HG03457 (cell line): Measurements from ENCODE around the gene PDE5A.

ENCODE experiments used
- ATAC-seq: cut with Tn5 transposase; IDR thresholded peaks from one replicate; pipeline ENCODE4 v1.9.1; 2021; ENCODE audit warnings: moderate number of reproducible peaks; ENCODE audit not compliant: unreplicated experiment

Gene PDE5A

DNA sequence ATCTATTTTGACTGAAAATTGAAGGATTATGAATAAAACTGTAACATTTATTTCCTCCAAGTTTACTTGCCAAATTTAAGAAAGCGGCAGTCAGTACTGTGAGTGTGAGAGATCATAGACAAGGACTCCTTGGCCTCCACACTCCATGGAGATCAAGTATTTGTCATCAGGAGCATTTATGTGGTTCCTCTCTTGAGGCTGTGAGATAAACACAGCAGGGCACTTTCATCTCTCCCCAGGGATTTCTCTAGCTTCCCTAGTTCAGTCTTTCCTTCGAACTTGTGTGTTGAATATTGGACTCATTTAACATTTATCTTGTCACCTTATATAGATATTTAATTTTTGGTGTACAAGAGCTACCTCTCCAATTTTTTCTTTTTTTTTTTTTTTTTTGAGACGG lies 40.8 kb downstream of the PDE5A start:
- ATAC-seq: no peak

DNA sequence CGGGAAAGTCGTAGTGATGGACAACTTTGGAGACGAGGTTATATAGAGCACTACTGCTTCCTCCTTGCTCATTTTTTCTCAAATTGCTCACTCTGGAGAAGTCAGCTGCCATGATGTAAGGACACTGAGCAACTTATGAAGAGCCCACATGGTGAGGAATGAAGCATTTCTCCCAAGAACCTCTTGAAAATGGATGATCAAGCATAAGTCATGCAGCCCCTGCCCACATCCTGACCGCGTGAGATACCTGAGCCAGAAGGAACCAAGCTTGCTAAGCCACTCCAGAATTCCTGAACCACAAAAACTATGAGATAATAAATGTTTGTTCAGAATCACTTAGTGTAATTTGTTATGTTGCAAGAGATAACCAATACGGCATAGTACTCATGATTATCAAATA lies 42.8 kb downstream of the PDE5A start:
- no peak for ATAC-seq

DNA sequence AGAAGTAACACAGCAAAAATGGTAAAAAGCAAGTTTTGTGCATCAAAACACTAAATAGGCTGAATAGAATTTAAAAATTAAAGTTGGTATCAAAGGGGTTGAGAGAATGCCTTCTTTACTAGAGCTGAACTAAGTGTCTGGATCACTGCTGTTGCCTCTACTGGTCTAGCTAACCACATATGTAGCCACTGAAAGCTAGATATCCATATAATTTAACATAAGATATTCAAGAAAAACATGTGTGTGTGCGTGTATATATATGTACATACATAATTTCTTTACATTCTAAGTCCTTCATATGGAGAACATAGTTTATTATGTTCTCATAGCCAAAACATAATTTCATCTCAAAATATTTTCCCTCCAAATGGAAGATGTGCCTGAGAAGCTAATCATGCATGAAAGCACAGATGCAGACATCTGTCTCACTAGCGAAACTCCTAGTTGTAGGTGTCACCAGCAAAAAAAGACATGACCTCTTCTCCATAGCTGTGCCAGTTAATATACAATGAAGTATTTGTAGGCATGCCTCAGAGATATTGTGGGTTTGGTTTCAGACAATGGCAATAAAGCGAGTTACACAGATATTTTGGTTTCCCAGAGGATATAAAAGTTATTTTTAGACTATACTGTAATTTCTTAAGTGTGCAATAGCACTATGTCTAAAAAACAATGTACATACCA lies 47.3 kb downstream of the PDE5A start:
- ATAC-seq: no peak

DNA sequence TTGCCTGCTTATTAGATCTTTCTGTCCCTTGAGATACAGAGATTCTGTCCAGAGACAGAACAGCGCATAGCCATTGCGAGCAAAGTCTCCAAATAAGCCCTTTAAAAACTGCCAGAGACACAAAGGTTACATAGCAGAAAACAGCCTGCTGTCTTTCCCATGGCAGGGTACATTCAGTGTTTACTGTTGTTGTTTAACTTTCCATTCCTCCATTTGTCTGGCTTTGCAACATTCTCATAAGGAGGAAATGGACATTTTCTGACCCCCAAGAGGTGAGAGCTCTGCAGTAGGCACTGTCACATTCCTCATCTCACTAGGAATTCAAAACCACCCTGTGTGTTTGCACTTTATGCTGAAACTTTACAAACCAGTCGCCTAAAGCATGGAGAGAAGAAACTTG lies 48.3 kb downstream of the PDE5A start:
- ATAC-seq: no peak

DNA sequence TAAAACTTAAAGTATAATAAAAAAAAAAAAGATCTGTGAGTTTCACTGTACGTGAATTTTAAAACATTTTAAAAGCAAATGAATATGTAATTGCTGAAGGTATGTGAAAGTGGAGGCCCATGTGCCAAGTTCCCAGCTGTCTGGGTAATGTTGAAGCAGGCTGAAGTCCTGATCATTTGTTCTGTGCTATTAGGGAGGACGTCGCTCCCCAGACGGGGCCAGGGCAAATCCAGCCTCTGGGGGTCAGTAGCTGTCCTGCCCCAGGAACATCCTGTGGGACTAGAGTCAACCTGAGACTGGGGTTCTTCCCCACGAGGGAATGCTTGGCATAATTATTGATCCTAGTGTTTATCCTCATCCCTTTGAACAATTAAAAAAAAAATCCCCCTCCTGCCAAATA lies 48.8 kb downstream of the PDE5A start:
- no peak for ATAC-seq

DNA sequence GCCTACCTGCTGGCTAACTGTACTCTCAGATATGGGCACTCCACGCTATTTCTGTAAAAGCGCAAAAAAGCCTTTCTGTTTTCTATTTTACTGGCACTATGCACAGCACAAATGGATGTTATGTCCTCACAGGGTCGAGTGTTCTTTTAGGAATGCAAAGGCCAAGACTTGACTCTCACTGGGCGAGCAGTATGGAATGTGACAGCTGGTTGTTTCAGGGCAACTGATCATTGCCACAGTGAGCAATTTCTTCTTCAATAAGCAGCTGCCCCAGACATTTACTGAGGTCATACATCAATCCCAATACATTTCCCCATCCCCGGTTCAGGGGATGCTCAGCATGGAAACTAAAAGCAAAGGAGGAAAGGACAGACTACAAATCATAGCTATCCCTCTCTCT lies 58.2 kb downstream of the PDE5A start:
- no peak for ATAC-seq

DNA sequence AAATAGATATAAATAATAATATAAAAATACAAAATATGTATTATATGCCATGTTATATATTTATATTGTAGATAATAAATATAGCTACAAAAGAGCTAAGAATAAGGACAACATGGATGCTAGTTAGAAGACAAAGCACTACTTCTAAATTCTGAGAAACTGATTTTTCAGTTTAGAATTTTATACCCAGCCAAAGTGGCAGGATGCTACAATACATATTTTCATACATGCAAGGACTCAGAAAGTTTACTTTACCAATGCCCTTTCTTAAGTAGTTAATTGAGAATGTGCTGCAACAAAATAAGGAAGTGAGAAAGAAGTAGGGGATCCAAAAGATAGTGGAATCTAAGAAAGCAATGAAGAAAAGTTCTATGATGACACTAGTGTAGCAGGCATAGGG lies 64.5 kb downstream of the PDE5A start:
- ATAC-seq: no peak

DNA sequence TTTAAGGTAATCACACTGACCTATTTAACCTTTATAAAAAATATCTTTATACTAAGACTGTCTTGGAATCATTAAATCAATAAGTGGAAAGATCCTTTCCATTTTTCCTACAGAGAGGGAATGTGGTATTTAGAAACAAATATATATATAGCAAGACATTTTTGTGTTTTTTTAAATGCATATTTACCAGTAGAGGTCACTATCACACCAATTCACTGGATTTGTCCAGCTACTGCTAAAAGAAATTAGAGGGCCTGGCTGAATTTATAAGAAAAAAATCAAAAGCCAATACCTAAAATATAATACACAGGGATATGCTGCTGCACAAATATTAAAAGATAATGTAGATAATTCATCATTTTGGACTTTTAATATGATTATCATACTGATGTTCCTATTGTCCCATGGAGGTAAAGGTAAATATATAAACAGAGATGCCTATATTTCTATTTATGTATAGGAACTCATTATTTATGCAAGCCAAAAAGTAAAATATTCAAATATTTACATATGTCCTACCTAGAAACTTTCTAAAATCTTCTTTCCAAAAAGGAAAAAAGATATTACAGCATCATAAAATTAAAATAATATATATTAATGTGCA lies 69.5 kb downstream of the PDE5A start:
- no peak for ATAC-seq

DNA sequence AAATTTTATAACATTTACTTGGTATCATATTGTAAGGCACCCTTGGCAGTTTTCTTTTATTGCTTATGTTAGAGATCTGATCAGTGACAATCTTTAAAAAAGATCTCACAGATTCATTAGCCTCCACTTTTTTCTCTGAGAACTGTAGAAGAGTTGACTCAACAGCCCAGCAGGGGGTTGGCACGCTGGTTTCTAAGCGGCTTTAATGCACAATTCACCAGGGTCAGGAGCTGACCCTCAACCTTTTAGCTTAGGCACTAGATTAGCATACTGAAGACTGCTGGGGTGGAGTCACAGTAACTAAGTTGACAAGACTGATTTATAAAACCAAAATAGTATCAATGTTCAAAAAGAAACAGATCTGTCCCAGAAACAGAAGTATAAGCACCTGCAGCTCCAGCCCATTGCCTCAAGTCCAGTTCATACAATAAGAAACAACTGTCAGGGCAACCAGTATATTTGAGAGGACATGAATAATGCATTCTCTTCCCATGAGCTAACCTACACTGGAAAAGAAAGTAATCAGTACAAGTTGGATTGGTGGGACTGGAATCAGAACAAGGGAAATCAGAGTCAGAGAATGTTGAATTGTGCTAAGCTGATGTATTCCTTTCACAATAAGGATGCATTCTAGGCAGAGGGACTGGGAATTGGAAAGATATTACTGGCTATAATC lies 77.6 kb downstream of the PDE5A start:
- no peak for ATAC-seq

DNA sequence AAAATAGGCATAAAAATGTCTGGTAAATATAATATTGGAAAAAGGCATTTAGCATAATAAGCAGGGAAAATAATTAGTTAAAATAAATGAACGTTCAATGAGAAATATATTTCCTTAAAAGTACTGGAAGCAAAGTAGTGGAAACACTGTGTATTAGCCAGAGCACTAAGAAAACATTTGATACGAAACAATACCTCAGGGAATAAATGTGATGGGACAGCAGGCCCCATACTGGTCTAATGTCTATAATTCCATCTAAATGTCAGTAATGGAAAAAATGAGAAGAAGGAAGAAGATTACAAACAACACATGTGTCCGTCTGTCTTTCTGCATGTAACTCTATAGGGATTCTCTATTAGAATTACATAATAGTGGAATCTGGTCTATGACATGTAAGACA lies 79.0 kb downstream of the PDE5A start:
- no peak for ATAC-seq

DNA sequence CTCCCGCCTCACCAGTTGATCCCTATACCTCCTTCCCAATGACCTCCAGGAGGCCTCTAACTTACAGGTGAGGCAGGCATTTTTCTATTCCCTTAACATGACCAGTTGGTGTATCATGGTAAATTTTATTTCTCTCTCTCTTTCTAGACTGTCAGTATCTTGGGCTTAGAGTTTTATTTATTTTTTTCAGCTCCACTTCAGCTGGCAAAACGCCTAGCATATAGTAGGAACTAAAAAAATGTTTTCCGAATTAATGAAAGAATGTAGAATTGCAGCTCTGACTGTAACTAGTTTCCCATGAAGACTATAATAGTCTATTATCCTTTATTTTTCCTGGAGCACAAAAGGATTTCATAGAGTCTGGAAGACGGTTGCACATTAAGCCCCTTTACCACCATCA lies 84.8 kb downstream of the PDE5A start:
- ATAC-seq: no peak

DNA sequence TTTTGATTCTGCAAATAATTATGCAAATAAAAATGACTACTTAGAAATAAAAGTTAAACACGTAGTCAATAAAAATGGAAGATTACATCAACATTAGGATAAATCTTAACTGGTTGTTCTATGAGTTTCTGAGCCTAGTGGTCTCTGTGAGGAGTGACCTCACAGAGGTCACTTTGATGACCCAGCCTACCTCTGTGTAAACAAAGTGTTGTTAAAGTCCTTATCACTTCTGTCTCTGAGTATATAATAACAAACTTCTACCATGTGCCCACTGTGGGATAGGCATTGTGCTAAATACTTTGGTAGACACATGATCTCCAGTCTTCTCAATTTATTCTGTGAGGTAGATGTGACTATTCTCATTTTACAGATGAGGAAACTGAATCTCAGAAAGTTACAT lies 85.4 kb downstream of the PDE5A start:
- no peak for ATAC-seq

DNA sequence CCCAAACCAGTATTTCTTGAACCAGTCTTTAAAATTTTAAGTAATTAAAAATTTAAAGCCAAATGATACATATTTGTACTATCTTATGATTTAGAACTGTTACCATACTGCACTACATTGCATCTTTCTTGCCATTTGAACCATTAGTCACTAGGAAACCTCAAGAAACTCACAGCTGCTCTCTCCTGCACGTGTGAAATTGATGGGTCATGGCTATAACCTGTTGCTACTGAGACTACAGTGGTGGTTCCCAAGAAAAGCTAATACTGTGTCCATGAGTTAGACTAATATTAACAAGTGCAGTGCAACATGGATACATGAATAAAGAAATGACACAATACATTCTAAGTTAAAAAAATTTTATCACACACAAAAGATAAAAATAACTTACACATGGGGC lies 88.4 kb downstream of the PDE5A start:
- no peak for ATAC-seq

DNA sequence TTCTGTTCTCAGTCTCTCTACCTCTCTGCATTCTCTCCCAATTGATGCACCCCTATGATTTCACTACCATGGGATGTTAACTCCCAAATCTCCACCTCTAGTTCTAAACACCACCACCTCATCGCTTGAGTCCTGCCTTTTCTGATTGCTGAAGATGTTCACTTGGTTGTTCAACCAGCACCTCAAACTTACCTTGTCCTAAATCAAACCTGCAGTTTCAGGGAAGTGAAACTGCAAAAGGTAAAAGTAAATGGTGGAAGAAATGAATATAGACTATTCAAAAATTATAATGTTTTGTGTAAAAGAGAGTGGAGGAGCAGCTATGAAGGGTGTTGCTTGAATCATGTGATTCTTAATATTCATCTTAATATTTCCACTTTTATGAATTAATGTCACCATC lies 91.0 kb downstream of the PDE5A start:
- no peak for ATAC-seq

DNA sequence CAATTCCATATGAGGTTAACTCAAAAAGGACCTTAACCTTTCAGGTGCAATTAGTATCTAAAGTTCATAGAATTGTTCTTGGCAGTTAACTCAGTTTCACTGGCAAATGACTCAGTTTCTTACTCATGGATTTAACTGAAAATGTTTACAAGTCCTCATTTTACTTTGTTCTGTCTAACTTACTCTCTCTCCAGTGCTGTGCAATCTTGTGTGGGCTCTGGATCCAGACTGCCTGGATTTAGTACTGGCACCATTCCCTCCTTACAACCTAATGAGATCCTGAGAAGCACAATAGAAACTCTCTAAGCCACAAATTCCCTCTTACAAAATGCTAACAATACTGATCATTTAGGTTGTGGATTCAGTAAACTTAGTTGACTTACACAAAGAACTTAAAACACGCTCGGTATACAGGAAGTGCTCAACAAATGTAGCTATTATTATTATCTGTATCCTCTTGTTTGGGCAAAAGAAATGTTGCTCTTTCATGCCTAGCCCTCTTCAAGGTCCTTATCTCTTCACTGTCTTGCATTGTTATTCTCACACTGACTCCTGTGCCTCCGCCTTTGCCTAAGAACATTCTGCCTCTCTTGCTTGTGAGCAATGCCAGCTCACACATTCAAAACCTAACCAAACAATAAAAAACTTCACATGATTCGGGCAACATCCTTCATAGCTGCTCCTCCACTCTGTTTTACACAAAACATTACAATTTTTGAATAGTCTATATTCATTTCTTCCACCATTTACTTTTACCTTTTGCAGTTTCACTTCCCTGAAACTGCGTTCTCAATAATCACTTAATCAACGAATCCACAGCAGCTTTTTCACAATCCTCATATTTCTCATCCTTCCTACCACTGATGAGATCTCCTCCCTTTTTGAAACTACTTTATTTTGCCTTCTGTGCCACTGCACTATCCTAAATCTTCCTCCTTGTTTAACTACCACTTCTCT lies 91.8 kb downstream of the PDE5A start:
- no peak for ATAC-seq

DNA sequence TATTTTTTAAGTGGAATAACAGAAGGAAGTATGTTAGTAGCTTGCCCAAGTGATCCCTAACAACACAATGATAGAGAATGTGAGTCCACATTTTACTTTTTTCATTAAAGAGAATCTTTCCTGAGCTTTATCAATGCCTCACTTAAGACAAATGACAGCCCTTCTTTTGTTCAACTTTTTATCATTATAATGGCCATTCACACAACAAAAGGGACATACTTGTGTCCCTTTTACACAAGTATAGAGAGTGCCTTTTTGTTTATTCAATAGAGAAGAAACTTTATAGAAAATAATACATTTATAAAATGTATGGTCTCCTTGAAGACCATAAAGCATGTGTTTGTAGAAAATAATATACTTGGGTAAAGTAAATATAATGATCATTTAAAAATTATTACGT lies 96.3 kb downstream of the PDE5A start:
- no peak for ATAC-seq

DNA sequence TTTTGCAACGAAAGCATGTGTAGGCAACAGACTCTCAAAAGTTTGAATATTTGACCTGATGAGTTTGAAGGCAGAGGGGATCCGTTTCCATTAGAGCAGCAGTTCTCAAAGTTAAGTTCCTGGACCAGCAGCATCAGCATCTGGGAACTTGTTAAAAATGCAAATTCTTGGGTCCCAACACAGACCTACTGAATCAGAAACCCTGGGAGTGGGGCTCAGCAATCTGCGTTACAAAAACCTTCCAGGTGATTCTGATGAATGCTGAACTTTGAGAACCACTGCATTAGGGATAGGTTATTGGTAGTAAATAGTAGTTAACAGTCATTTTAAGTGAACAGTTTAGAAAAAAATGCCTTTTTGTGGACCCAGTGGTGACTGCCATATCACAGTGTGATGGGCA lies 98.8 kb downstream of the PDE5A start:
- no peak for ATAC-seq

DNA sequence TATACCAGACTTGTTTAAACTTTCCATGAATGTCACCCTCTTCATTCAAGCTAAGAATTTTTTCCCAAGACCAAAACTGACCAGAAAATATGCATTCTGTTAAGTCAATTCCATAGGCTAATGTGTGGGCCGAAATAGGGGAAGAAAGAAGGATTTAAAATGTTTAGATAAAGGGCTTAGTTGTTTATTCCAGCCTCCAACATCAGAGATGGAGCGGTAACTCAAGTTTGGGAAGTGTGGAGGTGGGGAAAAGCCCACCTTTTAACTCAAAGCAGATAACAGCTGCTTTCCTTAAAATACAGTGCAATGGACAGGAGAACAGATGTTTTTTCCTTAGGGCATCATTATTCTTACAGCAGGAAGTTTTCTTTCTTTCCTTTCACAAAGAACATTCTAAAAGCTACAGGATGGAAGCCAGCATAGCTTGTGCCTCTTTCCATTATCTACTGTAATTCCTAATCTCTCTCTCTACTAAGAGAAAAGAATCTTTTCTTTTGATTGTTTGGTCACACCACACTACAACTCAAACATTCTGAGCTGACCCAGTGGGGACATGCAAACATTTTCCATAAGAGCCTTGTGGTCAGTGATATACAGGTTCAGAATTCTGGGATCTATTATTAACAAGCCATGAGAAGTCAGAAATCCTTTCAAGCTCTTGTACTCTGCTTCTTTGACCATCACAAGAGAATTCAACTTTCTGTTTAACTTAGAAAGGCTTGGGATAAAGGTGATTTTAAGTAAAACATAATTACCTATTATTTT lies 101.6 kb downstream of the PDE5A start:
- no peak for ATAC-seq

DNA sequence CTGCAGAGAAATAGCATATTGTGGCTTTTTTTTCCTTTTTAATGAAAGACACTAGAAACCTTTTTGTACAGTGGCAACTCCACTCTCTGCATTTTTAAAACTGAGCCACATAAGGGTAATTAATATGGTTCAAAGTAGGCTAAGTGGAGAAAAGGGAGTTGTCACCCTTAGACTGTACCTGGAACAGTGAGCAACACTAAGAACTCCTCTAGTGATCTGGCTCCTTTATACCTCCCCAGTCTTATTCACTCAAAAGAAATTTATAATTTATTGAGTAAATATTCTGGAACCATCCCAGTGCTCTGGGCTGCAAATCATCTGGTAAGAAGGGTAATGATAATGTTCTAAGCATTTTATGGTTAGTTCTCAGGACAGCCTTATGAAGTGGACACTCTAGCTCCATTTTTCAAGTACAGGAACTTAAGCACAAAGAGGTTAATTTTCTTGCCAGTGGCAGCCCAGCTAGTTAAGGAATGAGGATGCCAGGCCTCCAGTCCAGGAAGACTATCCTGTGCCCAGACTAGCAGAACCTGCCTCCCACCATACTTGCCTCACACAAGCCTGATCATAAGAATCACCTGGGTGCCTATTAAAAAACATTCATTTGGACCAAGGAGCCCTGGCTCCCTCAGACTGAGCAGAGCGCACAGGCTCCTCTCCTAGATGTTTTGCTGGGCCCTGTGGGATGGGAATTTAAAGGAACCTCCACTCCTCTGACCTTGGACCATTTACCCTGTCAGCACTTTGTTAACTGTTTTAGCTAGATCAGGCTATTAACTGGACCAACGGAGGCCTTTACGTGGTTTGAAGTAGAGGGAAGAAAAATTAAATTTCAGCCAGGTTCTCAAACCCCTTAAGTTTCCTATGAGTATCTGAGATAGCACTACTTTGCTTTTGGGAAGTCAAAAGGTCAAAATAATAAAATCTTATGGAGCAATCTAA lies 102.6 kb downstream of the PDE5A start:
- no peak for ATAC-seq
